Activated CD8-positive, alpha-beta memory T cell treated with anti-CD3 and anti-CD28 coated beads, Interleukin-2, amount 50 U/mL, for 24 hours (primary cell): ENCODE measurements around the gene RBM41.

Experiments
- DNase-seq: peaks from one replicate; pipeline ENCODE4 v3.0.0-alpha.2; 2020; ENCODE audit errors: extremely low read depth

RBM41 gene

GRCh38 chrX:107029752-107030151 is 88.9 kb downstream of the RBM41 start:
- no peak for DNase-seq

GRCh38 chrX:107025545-107025944 is 93.1 kb downstream of the RBM41 start:
- no peak for DNase-seq

- no peak for DNase-seq
Observed at GRCh38 chrX:107014936-107015335, 103.7 kb downstream of the RBM41 start.
